Measurements from ENCODE around the gene AHCYL2.

AHCYL2 gene

DNA sequence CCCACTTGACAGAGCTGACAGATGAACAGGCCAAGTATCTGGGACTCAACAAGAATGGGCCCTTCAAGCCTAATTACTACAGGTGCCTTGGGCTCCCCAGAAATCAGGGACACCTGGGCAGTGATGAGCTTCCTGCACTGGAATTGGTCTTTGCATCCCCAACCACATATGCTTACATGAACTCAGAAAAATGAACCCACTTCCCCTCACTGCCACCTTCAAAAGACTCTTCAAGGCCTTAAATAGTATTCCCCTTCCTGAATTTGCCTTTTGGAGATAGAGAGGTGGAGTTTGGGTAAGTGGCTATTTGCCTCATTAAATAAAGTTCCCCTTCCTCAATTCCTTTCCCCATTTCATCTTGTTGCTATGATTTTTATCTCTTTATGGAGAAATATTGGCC is 201.7 kb downstream of the AHCYL2 start:
- Histone ChIP-seq H3K27ac (replicated peaks) (no peak overlapping the region), H3K27me3 (ENCODE audit: insufficient read depth, poor library complexity, severe bottlenecking) (no peaks in the 10 kb centered on the region), H3K4me3 (replicated peaks; ENCODE audit: insufficient read depth, low read length) (no peak overlapping the region)
- no peak for DNase-seq (ENCODE audit: low read depth in 1 of 2, low spot score in 1 of 2)
- TF ChIP-seq, protein P1, sequence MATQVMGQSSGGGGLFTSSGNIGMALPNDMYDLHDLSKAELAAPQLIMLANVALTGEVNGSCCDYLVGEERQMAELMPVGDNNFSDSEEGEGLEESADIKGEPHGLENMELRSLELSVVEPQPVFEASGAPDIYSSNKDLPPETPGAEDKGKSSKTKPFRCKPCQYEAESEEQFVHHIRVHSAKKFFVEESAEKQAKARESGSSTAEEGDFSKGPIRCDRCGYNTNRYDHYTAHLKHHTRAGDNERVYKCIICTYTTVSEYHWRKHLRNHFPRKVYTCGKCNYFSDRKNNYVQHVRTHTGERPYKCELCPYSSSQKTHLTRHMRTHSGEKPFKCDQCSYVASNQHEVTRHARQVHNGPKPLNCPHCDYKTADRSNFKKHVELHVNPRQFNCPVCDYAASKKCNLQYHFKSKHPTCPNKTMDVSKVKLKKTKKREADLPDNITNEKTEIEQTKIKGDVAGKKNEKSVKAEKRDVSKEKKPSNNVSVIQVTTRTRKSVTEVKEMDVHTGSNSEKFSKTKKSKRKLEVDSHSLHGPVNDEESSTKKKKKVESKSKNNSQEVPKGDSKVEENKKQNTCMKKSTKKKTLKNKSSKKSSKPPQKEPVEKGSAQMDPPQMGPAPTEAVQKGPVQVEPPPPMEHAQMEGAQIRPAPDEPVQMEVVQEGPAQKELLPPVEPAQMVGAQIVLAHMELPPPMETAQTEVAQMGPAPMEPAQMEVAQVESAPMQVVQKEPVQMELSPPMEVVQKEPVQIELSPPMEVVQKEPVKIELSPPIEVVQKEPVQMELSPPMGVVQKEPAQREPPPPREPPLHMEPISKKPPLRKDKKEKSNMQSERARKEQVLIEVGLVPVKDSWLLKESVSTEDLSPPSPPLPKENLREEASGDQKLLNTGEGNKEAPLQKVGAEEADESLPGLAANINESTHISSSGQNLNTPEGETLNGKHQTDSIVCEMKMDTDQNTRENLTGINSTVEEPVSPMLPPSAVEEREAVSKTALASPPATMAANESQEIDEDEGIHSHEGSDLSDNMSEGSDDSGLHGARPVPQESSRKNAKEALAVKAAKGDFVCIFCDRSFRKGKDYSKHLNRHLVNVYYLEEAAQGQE (IDR thresholded peaks at IDR 0.05; ENCODE audit: insufficient replicate concordance, low read depth): no peak
- TF ChIP-seq, protein P2, sequence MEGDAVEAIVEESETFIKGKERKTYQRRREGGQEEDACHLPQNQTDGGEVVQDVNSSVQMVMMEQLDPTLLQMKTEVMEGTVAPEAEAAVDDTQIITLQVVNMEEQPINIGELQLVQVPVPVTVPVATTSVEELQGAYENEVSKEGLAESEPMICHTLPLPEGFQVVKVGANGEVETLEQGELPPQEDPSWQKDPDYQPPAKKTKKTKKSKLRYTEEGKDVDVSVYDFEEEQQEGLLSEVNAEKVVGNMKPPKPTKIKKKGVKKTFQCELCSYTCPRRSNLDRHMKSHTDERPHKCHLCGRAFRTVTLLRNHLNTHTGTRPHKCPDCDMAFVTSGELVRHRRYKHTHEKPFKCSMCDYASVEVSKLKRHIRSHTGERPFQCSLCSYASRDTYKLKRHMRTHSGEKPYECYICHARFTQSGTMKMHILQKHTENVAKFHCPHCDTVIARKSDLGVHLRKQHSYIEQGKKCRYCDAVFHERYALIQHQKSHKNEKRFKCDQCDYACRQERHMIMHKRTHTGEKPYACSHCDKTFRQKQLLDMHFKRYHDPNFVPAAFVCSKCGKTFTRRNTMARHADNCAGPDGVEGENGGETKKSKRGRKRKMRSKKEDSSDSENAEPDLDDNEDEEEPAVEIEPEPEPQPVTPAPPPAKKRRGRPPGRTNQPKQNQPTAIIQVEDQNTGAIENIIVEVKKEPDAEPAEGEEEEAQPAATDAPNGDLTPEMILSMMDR (IDR thresholded peaks at IDR 0.05; ENCODE audit: insufficient read depth, low read length): no peak
- TF ChIP-seq SPI1 (IDR thresholded peaks at IDR 0.05; ENCODE audit: borderline replicate concordance, low read depth): no peak

DNA sequence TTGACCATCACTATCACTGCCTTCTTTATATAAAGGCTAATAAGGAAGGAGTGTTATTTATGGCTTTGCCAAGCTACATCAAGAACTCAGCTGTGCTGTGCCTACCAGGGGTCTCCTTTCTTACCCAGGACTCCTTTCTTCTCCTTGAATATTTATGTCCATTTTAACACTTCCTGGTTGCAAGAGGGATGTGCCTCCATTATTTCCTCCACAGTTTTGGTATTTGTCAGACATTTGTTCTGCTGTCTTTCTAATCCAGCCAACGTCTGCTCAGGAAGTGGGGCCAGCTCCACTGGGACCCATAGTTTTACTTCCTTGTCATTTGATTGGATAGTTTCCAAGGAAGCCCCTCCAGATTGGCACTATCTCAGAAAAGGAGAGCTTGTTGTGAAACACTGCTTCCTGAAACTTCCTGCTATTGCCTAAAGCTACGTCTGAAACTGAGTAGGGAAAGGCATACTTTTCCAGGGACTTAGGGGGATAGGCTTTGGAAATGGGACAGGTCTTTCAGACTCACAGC is 202.8 kb downstream of the AHCYL2 start:
- H3K27me3 ChIP-seq (ENCODE audit: insufficient read depth, poor library complexity, severe bottlenecking): no peaks in the 10 kb centered on the region
- DNase-seq (ENCODE audit: low read depth in 1 of 2, low spot score in 1 of 2): no peak
- no peak overlapping the region for H3K27ac ChIP-seq (replicated peaks)
- TF ChIP-seq GABPA (IDR thresholded peaks at IDR 0.05; ENCODE audit: low read depth) (no peak), SPI1 (IDR thresholded peaks at IDR 0.05; ENCODE audit: borderline replicate concordance, low read depth) (no peak), POLR2AphosphoS5 (IDR thresholded peaks at IDR 0.05; ENCODE audit: low read depth) (no peak)
- TF ChIP-seq, protein P2 (IDR thresholded peaks at IDR 0.05; ENCODE audit: insufficient read depth, low read length): no peak
- TF ChIP-seq, protein P1 (IDR thresholded peaks at IDR 0.05; ENCODE audit: insufficient replicate concordance, low read depth): no peak
- H3K4me3 ChIP-seq (replicated peaks; ENCODE audit: insufficient read depth, low read length): no peak overlapping the region

DNA sequence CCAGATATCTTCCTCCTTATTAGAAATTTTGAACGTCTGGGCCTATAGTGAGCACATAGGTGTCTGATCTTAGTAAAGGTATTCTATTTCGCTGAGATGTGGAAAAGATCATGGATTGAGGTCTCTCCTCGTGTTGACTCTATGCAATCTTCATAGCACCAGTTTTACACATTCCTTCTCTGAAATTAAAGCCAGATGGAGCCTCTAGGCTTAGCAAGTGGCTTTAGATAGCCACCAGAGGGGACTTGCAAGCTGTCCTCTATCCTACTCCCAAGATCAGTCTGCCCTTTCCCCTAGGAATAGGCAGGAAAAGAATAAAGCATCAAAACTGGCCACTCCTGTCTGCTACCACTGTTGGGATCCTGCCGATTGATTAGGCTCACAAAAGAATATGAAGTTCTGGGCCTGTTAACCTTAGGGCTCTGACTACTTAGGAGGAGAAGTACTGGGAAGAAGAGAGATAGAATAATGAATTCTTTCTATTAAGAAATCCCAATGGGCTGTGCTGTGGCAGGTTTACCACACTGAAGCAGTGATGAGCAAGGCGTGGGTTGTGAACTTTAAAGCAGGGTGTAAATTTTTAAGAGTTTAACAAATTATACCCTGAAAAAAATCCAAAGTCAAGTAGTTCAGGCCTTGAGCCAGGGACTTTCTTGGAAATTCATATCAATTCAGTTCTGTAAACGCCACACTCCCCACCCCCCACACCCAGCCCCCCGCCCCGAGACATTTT is 207.2 kb downstream of the AHCYL2 start:
- Histone ChIP-seq H3K27me3 (ENCODE audit: insufficient read depth, poor library complexity, severe bottlenecking) (peaks cover 9% of the 10 kb centered on the region), H3K4me3 (replicated peaks; ENCODE audit: insufficient read depth, low read length) (no peak overlapping the region), H3K27ac (replicated peaks) (no peak overlapping the region)
- DNase-seq (ENCODE audit: low read depth in 1 of 2, low spot score in 1 of 2): no peak
- TF ChIP-seq, protein P1 (IDR thresholded peaks at IDR 0.05; ENCODE audit: insufficient replicate concordance, low read depth): no peak
- TF ChIP-seq POLR2AphosphoS5 (IDR thresholded peaks at IDR 0.05; ENCODE audit: low read depth) (no peak), SPI1 (IDR thresholded peaks at IDR 0.05; ENCODE audit: borderline replicate concordance, low read depth) (no peak), GABPA (IDR thresholded peaks at IDR 0.05; ENCODE audit: low read depth) (no peak)
- TF ChIP-seq, protein P2 (IDR thresholded peaks at IDR 0.05; ENCODE audit: insufficient read depth, low read length): no peak
